ENCODE results near the gene ZXDC.

The ZXDC gene

GRCh38 chr3:126450219-126450618 lies 25.5 kb downstream of the ZXDC start:
- no peak for DNase-seq

GRCh38 chr3:126449621-126450051 lies 26.1 kb downstream of the ZXDC start:
- DNase-seq, result no peak

- DNase-seq, result no peak
These were observed 26.9 kb downstream of the ZXDC start for GRCh38 chr3:126448893-126449180.

- DNase-seq, result no peak
These were observed 27.4 kb downstream of the ZXDC start for GRCh38 chr3:126448136-126448892.

- no peak for DNase-seq
These were observed 28.1 kb downstream of the ZXDC start for GRCh38 chr3:126447456-126448106.

- DNase-seq, result no peak
These were observed 28.9 kb downstream of the ZXDC start for GRCh38 chr3:126446791-126447190.

- DNase-seq, result no peak
These were observed 29.4 kb downstream of the ZXDC start for GRCh38 chr3:126446301-126446700.

- no peak for DNase-seq
These were observed 30.2 kb downstream of the ZXDC start for GRCh38 chr3:126445506-126445905.

GRCh38 chr3:126442856-126443242 lies 32.8 kb downstream of the ZXDC start:
- DNase-seq, result no peak

- no peak for DNase-seq
These were observed 33.4 kb downstream of the ZXDC start for GRCh38 chr3:126442094-126442855.

- DNase-seq, result no peak
These were observed 34.3 kb downstream of the ZXDC start for GRCh38 chr3:126441256-126441880.

- no peak for DNase-seq
These were observed 35.0 kb downstream of the ZXDC start for GRCh38 chr3:126440709-126440995.

GRCh38 chr3:126439968-126440708 lies 35.6 kb downstream of the ZXDC start:
- no peak for DNase-seq

GRCh38 chr3:126439346-126439967 lies 36.2 kb downstream of the ZXDC start:
- no peak for DNase-seq

GRCh38 chr3:126438746-126439145 lies 36.9 kb downstream of the ZXDC start:
- no peak for DNase-seq

- no peak for DNase-seq
These were observed 37.5 kb downstream of the ZXDC start for GRCh38 chr3:126438186-126438585.

GRCh38 chr3:126436826-126437717 lies 38.6 kb downstream of the ZXDC start:
- DNase-seq, result no peak

GRCh38 chr3:126435456-126436315 lies 40.0 kb downstream of the ZXDC start:
- DNase-seq, result no peak

- DNase-seq, result no peak
These were observed 40.7 kb downstream of the ZXDC start for GRCh38 chr3:126434931-126435411.

GRCh38 chr3:126434264-126434590 lies 41.5 kb downstream of the ZXDC start:
- no peak for DNase-seq

Data from NCI-H526 (cell line).